PC-3 (cell line): ENCODE results near the gene MCU. TPM values are rescaled to one million over a fixed set of nuclear protein-coding genes. Genes with fewer than 3 reads are reported as not detected.

ENCODE experiments used
- ATAC-seq: fragments of 200-7000 bp; cut with Tn5 transposase; 2 replicates; pipeline ENCODE4 v1.9.1; 2020; ENCODE audit warnings: mild to moderate bottlenecking, moderate library complexity
- BruUV-seq: library from RNA; stranded (reverse); fragments of 400-500 nt; replicated peaks from 2 replicates; lab custom pipeline; 2021; lab: Mats Ljungman, UMichigan
- CTCF ChIA-PET: fragments of 300-600 bp; sonication (Branson Sonifier 250); formaldehyde crosslinking; loops from one replicate; lab custom pipeline; 2022; ENCODE audit warnings: antibody characterized with exemption; lab: Charles Lee
- POLR2A ChIA-PET: fragments of 300-600 bp; sonication (Branson Sonifier 250); formaldehyde crosslinking; loops from one replicate; lab custom pipeline; 2022; ENCODE audit warnings: antibody characterized with exemption; ENCODE audit not compliant: unreplicated experiment; lab: Charles Lee
- DNase-seq: peaks from one replicate; pipeline ENCODE4 v3.0.0-alpha.2; 2015
- H2AFZ ChIP-seq: fragments of 300-600 bp; sonication (generic); 2 replicates; pipeline ENCODE4 v1.6.0; 2016; ENCODE audit warnings: antibody characterized with exemption, low read length
- H3F3A ChIP-seq: fragments of 300-600 bp; sonication (generic); one replicate; pipeline ENCODE4 v1.6.0; 2017; ENCODE audit warnings: antibody characterized with exemption, low read length, control low read depth, mild to moderate bottlenecking; ENCODE audit not compliant: unreplicated experiment
- H3K27ac ChIP-seq: fragments of 300-600 bp; sonication (generic); 2 replicates; pipeline ENCODE4 v1.5.1; 2016; ENCODE audit warnings: mild to moderate bottlenecking, low read length
- H3K27me3 ChIP-seq: fragments of 300-600 bp; sonication (generic); 2 replicates; pipeline ENCODE4 v1.6.1; 2016; ENCODE audit warnings: low read length, mixed read lengths
- H3K36me3 ChIP-seq: fragments of 300-600 bp; sonication (generic); 2 replicates; pipeline ENCODE4 v1.6.1; 2016; ENCODE audit warnings: low read depth, mixed run types, low read length, mixed read lengths
- H3K4me1 ChIP-seq: fragments of 300-600 bp; sonication (generic); 2 replicates; pipeline ENCODE4 v1.5.1; 2016; ENCODE audit warnings: low read length; ENCODE audit not compliant: insufficient read depth
- H3K4me2 ChIP-seq: fragments of 300-600 bp; sonication (generic); 2 replicates; pipeline ENCODE4 v1.6.0; 2016; ENCODE audit warnings: low read length
- H3K4me3 ChIP-seq: fragments of 300-600 bp; sonication (generic); 2 replicates; pipeline ENCODE4 v1.5.1; 2016; ENCODE audit warnings: mild to moderate bottlenecking, low read length, mixed read lengths
- H3K79me2 ChIP-seq: fragments of 300-600 bp; sonication (generic); 2 replicates; pipeline ENCODE4 v1.6.1; 2017; ENCODE audit warnings: low read length, mixed read lengths
- H3K9ac ChIP-seq: fragments of 300-600 bp; sonication (generic); 2 replicates; pipeline ENCODE4 v1.6.0; 2016; ENCODE audit warnings: mild to moderate bottlenecking, low read length
- H3K9me2 ChIP-seq: fragments of 300-600 bp; sonication (generic); replicated peaks from 2 replicates; pipeline ENCODE4 v1.6.1; 2016; ENCODE audit warnings: mixed run types, low read length, mixed read lengths
- H3K9me3 ChIP-seq: fragments of 300-600 bp; sonication (generic); 2 replicates; pipeline ENCODE4 v1.6.1; 2016; ENCODE audit warnings: low read length, mixed read lengths
- H4K20me1 ChIP-seq: fragments of 300-600 bp; sonication (generic); 2 replicates; pipeline ENCODE4 v1.6.1; 2016; ENCODE audit warnings: low read length, mixed read lengths
- EZH2 ChIP-seq: fragments of 300-600 bp; sonication (generic); IDR thresholded peaks from one replicate; pipeline ENCODE4 v1.6.1; 2017; ENCODE audit warnings: antibody characterized with exemption, mild to moderate bottlenecking, low read length; ENCODE audit not compliant: unreplicated experiment
- EZH2phosphoT487 ChIP-seq: fragments of 300-600 bp; sonication (generic); IDR thresholded peaks from 2 replicates; pipeline ENCODE4 v1.6.1; 2018; ENCODE audit warnings: mild to moderate bottlenecking, antibody characterized with exemption, low read length, borderline replicate concordance
- intact Hi-C: fragments of 100-400 bp; cut with micrococcal nuclease; formaldehyde crosslinking; loops from 2 replicates; pipeline ENCODE4 v1.9.0; 2023
- total RNA-seq: library from RNA; depleted of rRNA; stranded (reverse); fragments of >200 nt; gene quantifications from 2 replicates; pipeline ENCODE4 v1.2.3, GENCODE V29; 2014
- TF ChIP-seq, protein P1 (sequence below): fragments of 300-600 bp; sonication (generic); conservative IDR thresholded peaks from 2 replicates; pipeline ENCODE4 v1.5.1; 2017; ENCODE audit warnings: antibody characterized with exemption, low read depth, mild to moderate bottlenecking, low read length

Gene MCU
- total RNA-seq, 1 experiment from 2014 or later: 21.5 TPM

DNA sequence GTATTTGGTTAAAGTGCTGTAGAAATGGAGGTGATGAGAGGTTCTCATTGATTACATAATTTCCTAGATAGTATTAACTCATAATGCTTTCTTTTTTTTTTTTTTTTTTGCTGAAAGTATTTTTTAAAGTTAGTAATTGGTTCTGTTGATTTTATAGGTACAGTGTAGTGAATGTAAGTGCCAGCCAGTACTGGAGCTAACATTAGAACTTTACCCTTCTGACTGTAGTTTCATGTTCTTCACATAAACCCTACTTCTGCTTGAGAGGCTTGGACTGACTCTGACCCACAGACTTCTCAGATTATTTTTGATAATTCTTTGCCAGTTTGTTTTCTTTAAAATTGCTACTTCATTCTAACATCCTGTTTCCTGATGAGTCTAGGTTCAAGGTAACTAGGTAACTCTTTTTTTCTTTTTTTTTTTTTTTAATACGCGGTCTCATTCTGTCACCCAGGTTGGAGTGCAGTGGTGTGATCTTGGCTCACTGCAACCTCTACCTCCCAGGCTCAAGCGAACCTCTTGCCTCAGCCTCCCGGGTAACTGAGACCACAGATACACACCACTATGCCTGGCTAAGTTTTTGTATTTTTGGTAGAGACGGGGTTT lies 109.4 kb downstream of the MCU start:
- H3K4me3 ChIP-seq: no peak overlapping the region
- no peaks in the 10 kb centered on the region for H3K9me3 ChIP-seq
- H3K4me1 ChIP-seq: peaks cover 33% of the 10 kb centered on the region
- H2AFZ ChIP-seq: peak overlapping the region; percentile 6; the same call in 1 of the 2 replicates
- no peak overlapping the region for H3K27ac ChIP-seq
- H3K4me2 ChIP-seq: no peak overlapping the region
- TF ChIP-seq, protein P1, sequence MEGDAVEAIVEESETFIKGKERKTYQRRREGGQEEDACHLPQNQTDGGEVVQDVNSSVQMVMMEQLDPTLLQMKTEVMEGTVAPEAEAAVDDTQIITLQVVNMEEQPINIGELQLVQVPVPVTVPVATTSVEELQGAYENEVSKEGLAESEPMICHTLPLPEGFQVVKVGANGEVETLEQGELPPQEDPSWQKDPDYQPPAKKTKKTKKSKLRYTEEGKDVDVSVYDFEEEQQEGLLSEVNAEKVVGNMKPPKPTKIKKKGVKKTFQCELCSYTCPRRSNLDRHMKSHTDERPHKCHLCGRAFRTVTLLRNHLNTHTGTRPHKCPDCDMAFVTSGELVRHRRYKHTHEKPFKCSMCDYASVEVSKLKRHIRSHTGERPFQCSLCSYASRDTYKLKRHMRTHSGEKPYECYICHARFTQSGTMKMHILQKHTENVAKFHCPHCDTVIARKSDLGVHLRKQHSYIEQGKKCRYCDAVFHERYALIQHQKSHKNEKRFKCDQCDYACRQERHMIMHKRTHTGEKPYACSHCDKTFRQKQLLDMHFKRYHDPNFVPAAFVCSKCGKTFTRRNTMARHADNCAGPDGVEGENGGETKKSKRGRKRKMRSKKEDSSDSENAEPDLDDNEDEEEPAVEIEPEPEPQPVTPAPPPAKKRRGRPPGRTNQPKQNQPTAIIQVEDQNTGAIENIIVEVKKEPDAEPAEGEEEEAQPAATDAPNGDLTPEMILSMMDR: no peak
- TF ChIP-seq EZH2phosphoT487: no peak
- H3F3A ChIP-seq: no peaks in the 10 kb centered on the region
- no peaks in the 10 kb centered on the region for H3K79me2 ChIP-seq
- no peaks in the 10 kb centered on the region for H3K9me2 ChIP-seq
- no peak for ATAC-seq
- no TSS peak for BruUV-seq
- no peak for DNase-seq
- POLR2A ChIA-PET: interaction anchor here (0.5 to 0.7 kb wide), 2 partner anchors 25 to 45 kb away, joined by 3 read pairs; no protein-coding TSS in a partner anchor
- H3K27me3 ChIP-seq: 0 out of 2 replicates have a peak, but pooled peaks cover 2% of the 10 kb centered on the region
- H3K36me3 ChIP-seq: no peaks in the 10 kb centered on the region
- no peak overlapping the region for H3K9ac ChIP-seq
- CTCF ChIA-PET: no interaction called here
- intact Hi-C loops: no loop called here
- no peaks in the 10 kb centered on the region for H4K20me1 ChIP-seq

DNA sequence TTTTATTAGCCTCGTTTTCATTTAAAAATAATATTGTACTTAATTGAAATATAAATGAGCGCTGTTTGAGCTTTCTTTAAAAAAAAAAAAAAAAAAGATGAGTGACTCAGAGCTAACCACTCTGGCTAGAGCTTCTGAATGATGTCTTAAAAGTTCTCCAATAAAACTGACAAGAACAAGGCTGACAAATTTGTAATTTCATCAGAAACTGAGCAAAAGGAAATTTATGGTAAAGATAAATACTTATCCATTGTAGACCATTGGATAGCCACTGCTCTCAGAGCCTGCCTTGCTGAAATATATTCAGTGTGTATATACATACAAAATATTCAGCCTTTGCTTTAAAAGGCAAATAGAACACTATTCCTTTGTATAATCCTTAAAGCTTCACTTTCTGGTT lies 110.4 kb downstream of the MCU start:
- no peaks in the 10 kb centered on the region for H3K9me3 ChIP-seq
- H4K20me1 ChIP-seq: no peaks in the 10 kb centered on the region
- H3K4me2 ChIP-seq: peak overlapping the region; percentile 63
- H3K36me3 ChIP-seq: no peaks in the 10 kb centered on the region
- peak overlapping the region; percentile 0; the same call in 1 of the 2 replicates for H3K27ac ChIP-seq
- H3K9me2 ChIP-seq: no peaks in the 10 kb centered on the region
- ChIA-PET CTCF (interaction anchor here (0.6 to 0.7 kb wide), 3 partner anchors 9 to 409 kb away, joined by 3 to 7 read pairs (median 5); no protein-coding TSS in a partner anchor), POLR2A (interaction anchor here (0.6 kb wide), 1 partner anchor 578 kb away, joined by 3 read pairs; no protein-coding TSS in a partner anchor)
- H3K4me1 ChIP-seq: peaks cover 33% of the 10 kb centered on the region
- no peak overlapping the region for H3K9ac ChIP-seq
- ATAC-seq: peak; percentile 59
- H3K27me3 ChIP-seq: 0 out of 2 replicates have a peak, but pooled peaks cover 2% of the 10 kb centered on the region
- no TSS peak for BruUV-seq
- H3F3A ChIP-seq: no peaks in the 10 kb centered on the region
- H2AFZ ChIP-seq: peak overlapping the region; percentile 20; the same call in 1 of the 2 replicates
- H3K79me2 ChIP-seq: no peaks in the 10 kb centered on the region
- no peak for TF ChIP-seq EZH2
- TF ChIP-seq EZH2phosphoT487: no peak
- TF ChIP-seq, protein P1: no peak
- intact Hi-C loops: no loop called here
- H3K4me3 ChIP-seq: peak overlapping the region; percentile 32
- peak; percentile 67 for DNase-seq
